Endothelial cell (in vitro differentiated cells): ENCODE results near the gene ACLY. TPM values are rescaled to one million over a fixed set of nuclear protein-coding genes. Genes with fewer than 3 reads are reported as not detected.
A peak's percentile ranks its signal among the peaks of the same experiment; 100 is the strongest.

Experiments used
- DNase-seq: peaks from one replicate; pipeline ENCODE4 v3.0.0; 2021; ENCODE audit warnings: low spot score
- H3K27ac Mint-ChIP-seq: one replicate; pipeline ENCODE4 v1.8.0; 2021; ENCODE audit warnings: mixed read lengths, inconsistent platforms; ENCODE audit not compliant: unreplicated experiment
- H3K27me3 Mint-ChIP-seq: one replicate; pipeline ENCODE4 v1.8.0; 2021; ENCODE audit warnings: mild to moderate bottlenecking, moderate library complexity, mixed read lengths, inconsistent platforms; ENCODE audit not compliant: unreplicated experiment
- H3K36me3 Mint-ChIP-seq: one replicate; pipeline ENCODE4 v1.8.0; 2021; ENCODE audit warnings: mild to moderate bottlenecking, low read depth, mixed read lengths, inconsistent platforms; ENCODE audit not compliant: unreplicated experiment
- H3K4me1 Mint-ChIP-seq: one replicate; pipeline ENCODE4 v1.8.0; 2021; ENCODE audit warnings: mild to moderate bottlenecking, mixed read lengths, inconsistent platforms; ENCODE audit not compliant: unreplicated experiment
- H3K4me3 Mint-ChIP-seq: one replicate; pipeline ENCODE4 v1.8.0; 2021; ENCODE audit warnings: mild to moderate bottlenecking, mixed read lengths, inconsistent platforms; ENCODE audit not compliant: unreplicated experiment
- H3K9me3 Mint-ChIP-seq: one replicate; pipeline ENCODE4 v1.8.0; 2021; ENCODE audit warnings: mixed read lengths, inconsistent platforms; ENCODE audit not compliant: unreplicated experiment
- CTCF ChIP-seq: fragments of 200-600 bp; sonication (generic); IDR thresholded peaks from one replicate; pipeline ENCODE4 v1.5.0; 2021; ENCODE audit warnings: antibody characterized with exemption; ENCODE audit not compliant: unreplicated experiment
- total RNA-seq: library from RNA; stranded (reverse); fragmentation: NEBNext Ultra II Directional; extraction: Animal tissue kit (Norgen Biotek cat#: 25700); gene quantifications from one replicate; pipeline ENCODE4 v1.2.1, GENCODE V29; 2021; ENCODE audit not compliant: unreplicated experiment

The ACLY gene
- total RNA-seq, 1 donor from 2014 or later, result 376 TPM

DNA sequence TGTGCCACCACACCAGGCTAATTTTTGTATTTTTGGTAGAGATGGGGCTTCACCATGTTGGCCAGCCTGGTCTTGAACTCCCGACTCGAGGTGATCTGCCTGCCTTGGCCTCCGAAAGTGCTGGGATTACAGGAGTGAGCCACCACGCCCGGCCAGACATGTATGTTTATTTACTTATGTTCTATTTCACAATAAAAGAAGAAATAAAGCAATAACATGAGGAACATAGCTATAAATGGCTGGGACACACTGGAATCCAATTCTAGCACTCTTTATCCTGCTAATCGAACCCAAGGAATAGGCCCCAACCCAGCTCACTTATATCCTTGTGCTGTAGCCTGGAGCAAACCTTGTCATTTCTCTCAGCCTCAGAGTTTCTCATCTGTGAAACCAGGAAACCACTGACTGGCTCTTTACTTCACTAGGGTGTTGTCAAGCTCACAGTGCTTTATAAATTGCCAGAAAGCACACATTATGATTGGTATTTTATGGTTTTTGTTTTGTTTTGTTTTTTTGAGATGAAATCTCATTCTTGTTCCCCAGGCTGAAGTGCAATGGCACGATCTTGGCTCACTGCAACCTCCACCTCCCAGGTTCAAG is 7.3 kb upstream of the ACLY start:
- Mint-ChIP-seq H3K27me3 (peaks cover 11% of the 10 kb centered on the region), H3K36me3 (no peaks in the 10 kb centered on the region), H3K27ac (no peak overlapping the region), H3K4me1 (peaks cover 20% of the 10 kb centered on the region), H3K4me3 (no peak overlapping the region), H3K9me3 (no peaks in the 10 kb centered on the region)
- no peak for TF ChIP-seq CTCF
- DNase-seq, result no peak

DNA sequence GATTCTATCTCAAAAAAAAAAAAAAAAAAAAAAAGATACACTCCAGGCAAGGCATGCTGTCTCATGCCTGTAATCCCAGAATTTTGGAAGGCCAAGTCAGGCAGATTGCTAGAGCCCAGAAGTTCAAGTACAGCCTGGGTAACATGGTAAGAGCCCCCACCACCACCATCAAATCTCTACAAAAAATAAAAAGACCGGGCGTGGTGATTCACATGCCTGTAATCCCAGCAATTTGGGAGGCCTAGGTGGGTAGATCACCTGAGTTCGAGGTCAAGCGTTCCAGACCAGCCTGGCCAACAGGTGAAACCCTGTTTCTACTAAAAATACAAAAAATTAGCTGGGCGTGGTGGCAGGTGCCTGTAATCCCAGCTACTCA is 1.8 kb upstream of the ACLY start:
- TF ChIP-seq CTCF, result no peak
- Mint-ChIP-seq H3K4me3 (no peak overlapping the region), H3K27ac (no peak overlapping the region), H3K27me3 (peaks cover 11% of the 10 kb centered on the region), H3K4me1 (peaks cover 19% of the 10 kb centered on the region), H3K9me3 (no peaks in the 10 kb centered on the region), H3K36me3 (peaks cover 4% of the 10 kb centered on the region)
- DNase-seq, result no peak

DNA sequence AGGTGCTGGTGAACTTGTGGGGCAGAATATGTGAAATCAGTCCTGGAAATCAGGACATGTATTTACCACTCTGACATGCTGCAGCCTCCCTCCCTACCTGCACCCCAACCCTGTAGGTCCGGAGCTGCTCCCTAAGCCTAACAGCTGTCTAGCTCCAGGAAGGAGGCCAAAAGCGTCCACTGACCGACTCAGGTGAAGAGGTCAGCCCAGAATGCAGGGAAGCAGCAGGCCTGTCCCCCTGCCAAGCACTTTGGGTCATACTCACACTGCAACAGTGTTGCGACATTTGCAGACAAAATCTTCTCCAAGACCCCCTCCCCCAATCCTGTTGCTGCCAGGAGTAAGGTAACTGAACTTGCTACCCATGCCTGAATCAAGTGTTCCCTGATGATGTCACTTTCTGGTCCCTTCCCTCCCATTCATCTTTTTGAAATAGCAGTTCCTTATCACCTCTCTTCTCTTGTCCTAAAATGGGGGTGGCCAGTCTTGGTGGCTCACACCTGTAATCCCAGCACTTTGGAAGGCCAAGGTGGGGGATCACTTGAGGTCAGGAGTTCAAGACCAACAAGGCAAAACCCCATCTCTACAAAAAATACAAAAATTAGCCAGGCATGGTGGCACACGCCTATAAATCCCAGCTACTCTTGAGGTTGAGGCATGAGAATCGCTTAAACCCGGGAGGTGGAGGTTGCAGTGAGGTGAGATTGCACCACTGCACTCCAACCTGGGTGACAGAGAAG is 1.3 kb upstream of the ACLY start:
- H3K27ac Mint-ChIP-seq, result peak overlapping the region; percentile 85
- DNase-seq, result no peak
- peaks cover 12% of the 10 kb centered on the region for H3K27me3 Mint-ChIP-seq
- TF ChIP-seq CTCF, result no peak
- peak overlapping the region; percentile 86 for H3K4me3 Mint-ChIP-seq
- H3K4me1 Mint-ChIP-seq, result peaks cover 23% of the 10 kb centered on the region
- H3K36me3 Mint-ChIP-seq, result peaks cover 4% of the 10 kb centered on the region
- no peaks in the 10 kb centered on the region for H3K9me3 Mint-ChIP-seq

DNA sequence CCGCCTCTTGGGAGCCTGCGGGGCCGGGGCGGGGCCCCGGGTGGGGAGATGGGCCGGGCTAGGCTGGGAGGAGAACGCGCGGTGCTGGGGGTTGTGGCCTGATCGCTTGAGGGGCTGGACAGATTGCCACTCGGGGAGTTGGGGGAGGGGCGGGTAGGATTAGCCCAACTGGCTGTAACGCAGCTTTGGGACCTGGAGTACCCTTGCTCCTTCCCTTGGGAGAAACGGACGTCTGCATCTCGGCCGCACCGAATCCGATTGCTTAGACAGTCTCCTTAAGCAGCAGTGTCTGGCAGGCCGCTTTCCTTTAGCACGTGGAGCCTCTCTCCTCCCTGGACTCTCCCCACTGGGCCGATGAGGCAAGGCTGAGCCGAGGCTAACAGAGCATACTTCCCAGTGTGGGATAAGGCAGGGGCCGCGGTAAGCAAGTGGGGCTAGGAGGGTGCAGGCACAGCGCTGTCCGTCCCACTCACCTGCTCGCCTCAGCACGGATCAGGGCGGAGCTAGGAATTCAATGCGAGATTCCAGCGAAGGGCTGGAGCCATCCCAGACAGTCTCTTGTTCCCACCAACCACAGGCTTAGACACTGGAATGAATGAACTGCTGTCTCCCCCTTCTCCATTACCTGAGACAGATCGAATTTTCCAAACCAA is 540 bp upstream of the ACLY start:
- Mint-ChIP-seq H3K27me3 (peaks cover 11% of the 10 kb centered on the region), H3K36me3 (peaks cover 4% of the 10 kb centered on the region), H3K4me3 (peak overlapping the region; percentile 62), H3K27ac (no peak overlapping the region), H3K9me3 (no peaks in the 10 kb centered on the region), H3K4me1 (peaks cover 30% of the 10 kb centered on the region)
- DNase-seq, result no peak
- no peak for TF ChIP-seq CTCF
